ENCODE results near the gene ALPI.

ALPI gene

DNA sequence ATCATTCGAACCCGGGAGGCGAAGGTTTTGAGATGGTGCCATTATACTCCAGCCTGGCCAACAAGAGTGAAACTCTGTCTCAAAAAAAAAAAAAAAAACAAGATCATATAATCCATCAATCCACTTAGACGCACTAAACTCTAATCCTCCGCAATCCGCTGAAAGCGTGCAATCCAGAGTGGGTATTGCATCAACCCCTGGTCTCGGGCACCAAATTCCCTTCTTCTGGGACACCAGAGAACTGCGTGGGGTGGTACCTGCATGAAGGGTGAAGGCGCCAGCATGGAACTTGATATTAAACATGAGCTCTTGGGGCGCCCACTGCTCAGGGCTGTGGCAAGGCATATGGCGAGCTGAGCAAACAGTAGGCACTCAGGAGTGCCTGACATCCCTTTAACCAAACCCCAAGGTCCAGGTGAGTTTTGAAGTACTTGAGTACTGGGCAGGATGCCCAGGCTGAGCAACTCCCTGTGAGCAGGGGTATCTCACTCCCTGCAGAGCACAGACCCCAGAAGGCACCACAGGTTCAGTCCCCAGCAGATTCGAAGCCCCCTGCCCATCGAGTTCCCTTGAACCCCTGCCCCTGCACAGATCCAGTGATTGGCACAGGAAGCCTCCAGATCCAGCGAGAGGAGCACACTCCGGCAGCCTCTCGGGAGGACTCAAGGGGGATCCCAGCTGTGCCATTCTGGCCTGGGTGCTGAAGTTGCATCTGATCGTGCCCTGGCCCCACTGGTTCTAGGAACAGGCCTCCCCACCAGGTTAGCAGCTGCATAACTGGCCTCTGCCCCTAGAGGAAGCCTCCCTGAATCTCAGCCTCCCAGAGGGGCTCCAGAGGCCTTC lies 8.0 kb downstream of the ALPI start:
- no peak for DNase-seq (ENCODE audit: low spot score)

DNA sequence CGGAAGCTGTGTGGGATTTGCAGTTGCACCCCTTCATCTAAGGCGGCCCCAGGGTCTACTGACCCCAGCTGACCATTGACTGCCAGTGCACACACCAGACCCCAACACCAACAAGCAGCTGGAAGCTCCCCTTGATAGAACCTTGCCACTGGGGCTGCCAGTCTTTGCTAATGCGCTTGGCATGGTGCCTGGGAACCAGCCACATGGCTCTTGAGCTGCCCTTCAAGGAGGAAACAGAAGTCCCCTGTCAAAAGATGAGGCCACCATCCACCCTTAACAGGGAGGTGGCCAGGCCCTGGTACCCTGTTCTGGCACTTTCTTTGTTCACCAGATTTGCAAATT lies 8.6 kb downstream of the ALPI start:
- DNase-seq (ENCODE audit: low spot score), result no peak

DNA sequence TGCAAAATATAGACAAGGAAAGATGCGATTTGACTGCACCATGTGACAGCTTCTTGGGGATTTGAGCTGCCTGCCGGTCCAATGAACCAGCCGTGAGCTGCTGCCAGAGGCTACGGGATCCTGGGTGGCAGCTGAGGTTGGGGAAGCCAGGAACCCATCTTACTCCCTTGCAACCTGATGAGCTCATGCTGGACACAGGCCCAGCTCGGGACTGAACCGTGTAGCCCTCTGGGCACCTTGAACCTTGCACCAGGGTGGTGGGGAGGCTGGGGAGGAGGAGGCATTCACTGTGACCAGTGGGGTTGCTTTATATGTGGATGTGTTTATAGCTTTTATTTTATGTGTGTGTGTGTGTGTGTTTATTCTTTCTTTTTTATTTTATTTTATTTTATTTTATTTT lies 9.1 kb downstream of the ALPI start:
- DNase-seq (ENCODE audit: low spot score), result no peak

- no peak for DNase-seq (ENCODE audit: low spot score)
Measured at GRCh38 chr2:232466221-232466620, 10.3 kb downstream of the ALPI start.

GRCh38 chr2:232473467-232473890 lies 17.5 kb downstream of the ALPI start:
- no peak for DNase-seq (ENCODE audit: low spot score)

GRCh38 chr2:232476045-232476444 lies 20.1 kb downstream of the ALPI start:
- DNase-seq (ENCODE audit: low spot score), result no peak

GRCh38 chr2:232476791-232477190 lies 20.8 kb downstream of the ALPI start:
- DNase-seq (ENCODE audit: low spot score), result no peak

DNA sequence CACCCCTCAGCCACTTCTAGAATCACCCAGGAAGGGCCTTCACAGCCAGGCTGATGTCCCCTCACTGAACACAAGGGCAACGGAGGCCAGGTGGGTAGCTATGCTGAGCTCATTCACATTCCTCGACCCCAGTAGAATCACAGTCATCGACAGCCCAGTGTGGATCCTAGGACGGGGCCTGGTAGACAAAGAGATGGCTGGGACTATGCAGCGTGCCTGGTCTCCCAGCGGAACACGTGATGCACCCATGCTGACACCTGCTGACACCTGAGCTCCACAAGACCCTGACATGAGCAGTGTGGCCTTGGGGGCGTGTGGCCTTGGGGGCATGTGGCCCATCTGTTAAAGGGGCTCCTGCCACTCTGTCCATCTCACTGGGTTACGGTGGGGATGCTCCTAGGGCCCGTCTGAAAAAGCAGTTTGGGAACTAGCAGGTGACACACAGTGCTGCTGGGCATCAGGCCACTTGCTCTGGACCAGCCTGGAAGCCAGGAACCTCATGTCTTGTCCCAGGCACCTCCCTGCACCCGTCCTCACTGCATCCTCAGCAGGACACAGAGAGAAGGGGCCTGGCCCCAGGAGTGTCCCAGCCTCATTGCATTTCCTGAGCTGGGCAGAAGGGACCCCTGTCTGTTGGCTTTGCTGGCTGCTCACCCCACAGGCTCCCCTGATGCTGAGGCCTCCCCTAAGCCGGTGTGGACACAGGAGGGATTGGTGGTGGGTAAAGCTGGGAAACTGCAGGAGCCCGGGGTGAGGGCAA lies 22.0 kb downstream of the ALPI start:
- no peak for DNase-seq (ENCODE audit: low spot score)

DNA sequence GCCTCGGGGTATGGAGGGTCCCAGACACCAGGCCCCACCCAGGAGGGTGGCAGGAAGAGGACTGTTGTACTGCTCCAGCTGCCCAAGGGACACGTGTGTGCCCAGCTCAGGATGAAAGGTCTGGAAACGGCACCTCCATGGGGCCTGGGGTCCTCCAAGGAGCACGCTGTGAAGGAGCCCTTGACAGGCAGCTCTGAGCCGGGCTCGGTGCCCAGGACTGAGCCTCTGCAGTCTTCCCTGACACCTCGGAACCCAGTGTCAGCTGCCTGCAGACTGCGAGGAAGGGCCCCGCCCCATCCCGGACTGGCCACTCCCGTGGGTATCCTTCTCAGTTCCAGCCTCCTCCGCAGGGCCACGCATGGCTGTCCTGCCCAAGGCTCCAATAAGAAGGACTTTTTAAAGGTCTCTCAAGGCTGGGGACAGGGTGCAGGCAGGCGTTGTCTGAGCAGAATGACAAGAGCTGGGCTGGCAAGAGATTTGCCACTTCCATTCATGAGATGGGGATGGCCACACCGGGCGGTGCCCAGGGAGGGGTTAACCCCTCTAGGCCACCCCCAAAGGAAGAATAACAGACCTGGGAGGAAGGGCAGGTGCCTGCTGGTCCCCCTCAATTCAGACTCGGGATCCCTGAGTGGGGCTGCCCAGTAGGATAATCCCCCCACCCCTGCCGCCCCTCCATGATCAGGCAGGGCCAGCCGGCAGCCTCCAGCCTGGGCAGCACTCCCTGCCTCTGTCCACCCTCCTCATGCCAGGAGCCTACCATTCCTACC lies 22.8 kb downstream of the ALPI start:
- no peak for DNase-seq (ENCODE audit: low spot score)

GRCh38 chr2:232479341-232480200 lies 23.6 kb downstream of the ALPI start:
- no peak for DNase-seq (ENCODE audit: low spot score)

- DNase-seq (ENCODE audit: low spot score), result no peak
Measured at GRCh38 chr2:232480201-232481190, 24.5 kb downstream of the ALPI start.

DNA sequence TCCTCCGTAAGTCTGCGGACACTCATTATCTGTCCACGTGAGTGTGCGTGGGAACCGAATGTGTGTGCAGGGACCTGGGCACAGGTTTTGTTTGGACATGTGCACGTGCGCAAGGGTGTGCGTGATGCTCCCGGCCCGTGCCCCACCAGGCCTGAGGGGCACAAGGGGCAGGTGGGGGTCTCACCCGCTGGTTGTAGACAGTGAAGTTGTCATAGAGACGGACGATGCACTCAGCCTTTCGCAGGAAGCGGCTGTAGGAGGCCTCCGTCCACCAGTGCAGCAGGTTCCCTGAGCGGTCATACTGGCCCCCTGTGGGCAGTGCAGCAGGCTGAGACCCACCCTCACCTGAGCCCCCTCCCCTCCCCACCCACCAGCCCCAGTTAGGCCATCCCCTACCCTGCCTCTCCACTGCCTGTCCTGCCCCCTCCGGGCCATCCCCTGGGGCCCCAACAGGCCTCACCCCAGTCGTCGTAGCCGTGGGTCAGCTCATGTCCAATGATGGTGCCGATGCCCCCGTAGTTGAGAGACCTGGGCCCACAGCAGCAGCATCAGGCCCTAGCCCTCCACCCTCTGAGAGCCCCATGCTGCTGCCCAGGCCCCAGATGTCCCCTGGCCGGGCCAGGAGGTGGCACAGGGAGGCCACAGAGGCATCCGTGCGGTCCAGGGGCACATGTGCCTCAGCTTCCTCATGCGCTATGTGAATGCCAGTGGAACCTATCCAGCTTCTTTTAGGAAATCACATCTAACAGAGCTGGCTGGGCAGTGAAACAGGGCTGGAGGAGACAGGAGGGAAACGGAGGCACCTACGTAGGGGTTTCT lies 25.6 kb downstream of the ALPI start:
- no peak for DNase-seq (ENCODE audit: low spot score)

GRCh38 chr2:232482301-232483238 lies 26.6 kb downstream of the ALPI start:
- DNase-seq (ENCODE audit: low spot score), result no peak

DNA sequence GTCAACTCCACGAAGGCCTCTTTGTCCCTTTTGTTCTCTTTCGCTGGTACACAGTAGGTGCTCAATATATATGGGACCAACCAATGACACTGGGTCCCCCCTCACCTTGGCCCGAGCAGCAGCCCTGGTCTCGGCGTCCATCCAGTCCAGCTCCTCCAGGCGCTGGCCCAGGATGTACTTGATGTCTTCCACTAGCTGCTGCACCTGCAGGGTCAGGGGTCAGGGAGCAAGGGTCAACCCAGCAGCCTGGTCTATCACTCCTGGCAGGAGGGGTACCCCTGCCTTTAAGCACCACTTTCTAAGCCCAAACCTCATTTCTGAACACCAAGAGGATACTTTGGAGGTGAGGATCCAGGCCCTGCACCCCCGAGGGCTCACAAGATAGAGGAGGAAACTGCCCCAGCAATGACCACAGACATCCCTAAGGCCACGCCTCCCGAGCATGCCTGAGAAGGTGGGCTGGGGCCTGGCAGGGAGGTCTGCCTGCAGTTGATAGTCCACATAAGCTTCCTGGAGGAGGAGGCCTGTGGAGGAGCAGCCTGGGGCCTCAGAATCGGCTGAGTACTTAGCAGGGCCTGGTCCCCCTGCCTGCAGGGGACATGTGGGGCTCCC lies 27.5 kb downstream of the ALPI start:
- no peak for DNase-seq (ENCODE audit: low spot score)

- no peak for DNase-seq (ENCODE audit: low spot score)
Measured at GRCh38 chr2:232483923-232484627, 28.1 kb downstream of the ALPI start.

- no peak for DNase-seq (ENCODE audit: low spot score)
Measured at GRCh38 chr2:232484628-232485347, 28.8 kb downstream of the ALPI start.

DNA sequence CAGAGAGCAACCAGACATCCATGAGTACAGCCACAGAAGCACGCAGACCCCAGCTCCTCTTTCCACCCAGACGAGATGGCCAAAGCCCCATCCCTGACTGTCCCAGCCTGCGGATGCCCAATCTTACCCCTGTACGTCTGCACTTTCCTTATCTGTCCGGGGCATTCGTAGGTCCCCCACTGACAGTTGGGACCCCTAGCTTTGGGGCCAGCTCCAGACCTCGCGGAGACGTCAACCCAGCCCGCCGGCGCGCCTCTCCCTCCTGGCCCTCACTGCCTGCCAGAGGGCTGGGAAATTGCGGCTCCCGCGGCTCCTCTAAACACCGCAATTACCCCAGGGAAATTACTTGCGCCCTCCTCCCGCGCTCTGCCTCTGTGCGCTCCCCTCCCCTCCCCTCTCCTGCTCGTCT lies 29.4 kb downstream of the ALPI start:
- no peak for DNase-seq (ENCODE audit: low spot score)

Measured in globus pallidus (tissue), 1 donor.